BJ (cell line): Measurements from ENCODE around the gene PRKCE. TPM values are rescaled to one million over a fixed set of nuclear protein-coding genes. Genes with fewer than 3 reads are reported as not detected.
"Not testable (repeated sequence)": the region's sequence is repeated elsewhere in the genome, so short reads cannot be mapped to it uniquely, and the experiment has no call there.

ENCODE experiments used
- CTCF ChIA-PET: fragments of 350-600 bp; formaldehyde crosslinking; extraction: SDS; loops from one replicate; lab custom pipeline; 2021; ENCODE audit warnings: antibody characterized with exemption, inconsistent platforms; lab: Yijun Ruan, JAX
- POLR2A ChIA-PET: fragments of 300-600 bp; sonication (Branson Sonifier 250); formaldehyde crosslinking; extraction: SDS; loops from one replicate; lab custom pipeline; 2021; ENCODE audit warnings: antibody characterized with exemption; lab: Charles Lee
- DNase-seq: peaks from one replicate; pipeline ENCODE4 v3.0.0-alpha.2; 2011; ENCODE audit warnings: low read depth
- H3K27me3 ChIP-seq: 2 replicates; pipeline ENCODE4 v1.6.0; 2011; ENCODE audit warnings: low read length; ENCODE audit not compliant: control insufficient read depth, insufficient read depth
- H3K36me3 ChIP-seq: 2 replicates; pipeline ENCODE4 v1.5.1; 2011; ENCODE audit warnings: low read length; ENCODE audit not compliant: control insufficient read depth, insufficient read depth
- H3K4me3 ChIP-seq: 2 replicates; pipeline ENCODE4 v1.5.1; 2011; ENCODE audit warnings: low read depth, mild to moderate bottlenecking, control low read depth, low read length
- polyA plus RNA-seq: library from polyadenylated mRNA; depleted of rRNA; stranded (reverse); fragments of >200 nt; gene quantifications from 2 replicates; pipeline ENCODE4 v1.2.3, GENCODE V29; 2011
- TF ChIP-seq, protein P1 (sequence below): IDR thresholded peaks from 2 replicates; pipeline ENCODE4 v1.5.1; 2011; ENCODE audit warnings: low read depth, mild to moderate bottlenecking, control low read depth, inconsistent platforms, low read length, moderate library complexity; ENCODE audit not compliant: insufficient read depth

PRKCE gene
- polyA plus RNA-seq, 1 experiment = 19.7 TPM

DNA sequence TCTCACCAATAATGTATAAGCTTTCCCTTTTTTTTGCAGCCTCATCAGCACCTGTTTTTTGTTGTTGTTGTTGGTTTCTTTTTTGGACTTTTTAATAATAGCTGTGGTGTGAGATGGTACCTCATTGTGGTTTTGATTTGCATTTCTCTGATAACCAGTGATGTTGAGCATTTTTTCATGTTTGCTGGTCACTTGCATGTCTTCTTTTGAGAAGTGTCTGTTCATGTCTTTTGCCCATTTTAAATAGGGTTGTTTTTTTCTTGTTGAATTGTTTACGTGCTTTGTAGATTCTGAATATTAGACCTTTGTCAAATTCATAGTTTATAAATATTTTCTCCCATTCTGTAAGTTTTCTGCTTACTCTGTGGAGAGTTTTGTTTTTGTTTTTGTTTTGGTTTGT lies 557.3 kb downstream of the PRKCE start:
- ChIA-PET CTCF (interaction anchor here (0.7 kb wide), 1 partner anchor 146 kb away, joined by 3 read pairs; no protein-coding TSS in a partner anchor), POLR2A (no interaction called here)
- Histone ChIP-seq H3K4me3 (no peak overlapping the region), H3K36me3 (no peaks in the 10 kb centered on the region), H3K27me3 (no peaks in the 10 kb centered on the region)
- TF ChIP-seq, protein P1, sequence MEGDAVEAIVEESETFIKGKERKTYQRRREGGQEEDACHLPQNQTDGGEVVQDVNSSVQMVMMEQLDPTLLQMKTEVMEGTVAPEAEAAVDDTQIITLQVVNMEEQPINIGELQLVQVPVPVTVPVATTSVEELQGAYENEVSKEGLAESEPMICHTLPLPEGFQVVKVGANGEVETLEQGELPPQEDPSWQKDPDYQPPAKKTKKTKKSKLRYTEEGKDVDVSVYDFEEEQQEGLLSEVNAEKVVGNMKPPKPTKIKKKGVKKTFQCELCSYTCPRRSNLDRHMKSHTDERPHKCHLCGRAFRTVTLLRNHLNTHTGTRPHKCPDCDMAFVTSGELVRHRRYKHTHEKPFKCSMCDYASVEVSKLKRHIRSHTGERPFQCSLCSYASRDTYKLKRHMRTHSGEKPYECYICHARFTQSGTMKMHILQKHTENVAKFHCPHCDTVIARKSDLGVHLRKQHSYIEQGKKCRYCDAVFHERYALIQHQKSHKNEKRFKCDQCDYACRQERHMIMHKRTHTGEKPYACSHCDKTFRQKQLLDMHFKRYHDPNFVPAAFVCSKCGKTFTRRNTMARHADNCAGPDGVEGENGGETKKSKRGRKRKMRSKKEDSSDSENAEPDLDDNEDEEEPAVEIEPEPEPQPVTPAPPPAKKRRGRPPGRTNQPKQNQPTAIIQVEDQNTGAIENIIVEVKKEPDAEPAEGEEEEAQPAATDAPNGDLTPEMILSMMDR = no peak
- DNase-seq = no peak

DNA sequence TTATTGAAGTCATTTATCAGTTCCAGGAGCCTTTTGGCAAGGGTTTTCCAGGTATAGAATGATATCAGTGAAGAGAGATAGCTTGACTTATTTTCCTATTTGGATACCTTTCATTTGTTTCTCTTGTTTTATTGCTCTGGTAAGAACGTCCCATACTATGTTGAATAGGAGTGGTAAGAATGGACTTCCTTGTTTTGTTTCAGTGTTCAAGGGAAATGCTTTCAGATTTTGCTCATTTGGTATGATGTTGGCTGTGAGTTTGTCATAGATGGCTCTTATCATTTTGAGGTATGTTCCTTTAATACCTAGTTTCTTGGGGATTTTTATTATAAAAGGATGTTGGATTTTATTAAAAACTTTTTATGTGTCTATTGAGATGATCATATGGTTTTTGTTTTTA lies 558.6 kb downstream of the PRKCE start:
- no peaks in the 10 kb centered on the region for H3K27me3 ChIP-seq
- no peaks in the 10 kb centered on the region for H3K36me3 ChIP-seq
- CTCF ChIA-PET = no interaction called here
- H3K4me3 ChIP-seq = no peak overlapping the region
- no peak for DNase-seq
- POLR2A ChIA-PET = interaction anchor here (0.6 kb wide), 1 partner anchor 10 kb away, joined by 5 read pairs; no protein-coding TSS in a partner anchor
- TF ChIP-seq, protein P1 = no peak

DNA sequence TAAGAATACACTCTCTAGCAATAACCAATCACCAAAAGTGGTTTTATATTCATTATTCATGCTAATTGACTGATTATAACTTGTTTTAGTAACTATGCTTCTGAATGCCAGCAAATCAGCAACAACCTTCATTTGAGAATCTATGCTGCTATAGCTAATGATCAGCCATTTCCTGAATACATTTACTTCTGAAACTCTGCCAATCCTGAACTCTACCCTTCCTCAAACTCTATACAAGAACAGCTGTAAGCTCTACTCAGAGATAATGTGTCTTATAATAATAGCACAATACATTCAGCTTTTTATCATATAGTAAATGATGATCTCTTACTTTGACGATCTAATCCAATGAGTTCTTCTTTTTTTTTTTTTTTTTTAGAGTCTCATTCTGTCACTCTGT lies 560.0 kb downstream of the PRKCE start:
- H3K4me3 ChIP-seq = no peak overlapping the region
- TF ChIP-seq, protein P1 = no peak
- H3K36me3 ChIP-seq = no peaks in the 10 kb centered on the region
- POLR2A ChIA-PET = interaction anchor here (0.6 kb wide), 1 partner anchor 32 kb away, joined by 5 read pairs; no protein-coding TSS in a partner anchor
- CTCF ChIA-PET = interaction anchor here (1.0 kb wide), 1 partner anchor 10 kb away, joined by 6 read pairs; no protein-coding TSS in a partner anchor
- H3K27me3 ChIP-seq = no peaks in the 10 kb centered on the region
- no peak for DNase-seq

DNA sequence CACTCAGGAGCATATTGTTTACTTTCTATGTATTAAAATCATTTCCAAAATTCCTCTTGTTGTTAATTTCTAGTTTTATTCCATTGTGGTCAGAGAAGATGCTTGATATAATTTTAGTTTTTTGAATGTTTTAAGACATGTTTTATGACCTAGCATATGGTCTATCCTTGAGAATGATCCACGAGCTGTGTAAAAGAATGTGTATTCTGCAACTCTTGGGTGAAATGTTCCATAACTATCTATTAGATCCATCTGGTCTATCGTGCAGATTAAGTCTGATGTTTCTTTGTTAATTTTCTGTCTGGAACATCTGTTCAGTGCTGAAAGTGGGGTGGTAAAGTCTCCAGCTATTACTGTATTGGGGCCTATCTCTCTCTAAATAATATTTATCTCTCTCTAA lies 562.4 kb downstream of the PRKCE start:
- no peak for DNase-seq
- no peaks in the 10 kb centered on the region for H3K27me3 ChIP-seq
- no peak overlapping the region for H3K4me3 ChIP-seq
- CTCF ChIA-PET = no interaction called here
- POLR2A ChIA-PET = no interaction called here
- TF ChIP-seq, protein P1 = no peak
- no peaks in the 10 kb centered on the region for H3K36me3 ChIP-seq

DNA sequence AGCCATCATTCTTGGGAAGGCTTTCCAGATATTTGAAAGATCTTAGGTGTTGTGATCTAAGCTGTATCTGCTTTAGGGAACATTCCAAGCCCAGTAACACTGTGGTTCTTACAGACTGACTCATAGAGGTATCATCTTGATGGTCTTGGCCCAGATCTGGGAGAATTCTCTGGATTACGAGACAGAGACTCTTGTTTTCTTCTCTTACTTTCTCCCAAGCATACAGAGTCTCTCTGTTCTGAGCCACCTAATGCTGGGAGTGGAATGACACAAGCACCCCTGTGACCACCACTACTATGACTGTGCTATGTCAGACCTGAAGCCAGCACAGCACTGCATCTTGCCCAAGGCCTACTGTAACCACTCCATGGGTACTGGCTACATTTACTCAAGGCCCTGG lies 564.7 kb downstream of the PRKCE start:
- Histone ChIP-seq H3K36me3 (no peaks in the 10 kb centered on the region), H3K27me3 (0 out of 2 replicates have a peak, but pooled peaks cover 2% of the 10 kb centered on the region), H3K4me3 (no peak overlapping the region)
- CTCF ChIA-PET = no interaction called here
- POLR2A ChIA-PET = interaction anchor here (0.6 kb wide), 1 partner anchor 8 kb away, joined by 3 read pairs; no protein-coding TSS in a partner anchor
- DNase-seq = peak; percentile 45
- TF ChIP-seq, protein P1 = no peak

DNA sequence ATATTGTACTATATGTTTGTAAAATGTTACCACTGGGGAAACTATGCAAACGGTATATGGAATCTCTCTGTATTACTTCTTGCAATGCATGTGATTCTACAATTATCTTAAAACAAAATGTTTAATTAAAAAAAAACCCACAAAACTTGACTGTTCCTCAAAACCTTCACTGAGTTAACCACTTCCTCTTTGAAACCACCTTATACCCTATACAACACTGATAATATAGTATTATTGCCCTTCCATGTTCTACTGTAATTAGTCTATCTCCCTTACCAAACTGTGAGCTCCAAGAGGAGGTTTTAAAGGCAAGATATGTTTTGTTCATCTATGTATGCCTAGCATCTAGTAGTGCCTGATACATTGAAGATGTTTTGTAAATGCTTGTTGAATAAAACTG lies 572.0 kb downstream of the PRKCE start:
- POLR2A ChIA-PET, H3K4me3 ChIP-seq, DNase-seq, H3K36me3 ChIP-seq, CTCF ChIA-PET, H3K27me3 ChIP-seq: not testable (repeated sequence)
